Body of pancreas (tissue), 4 donors: ENCODE data around the gene GJA1. TPM values are rescaled to one million over a fixed set of nuclear protein-coding genes. Genes with fewer than 3 reads are reported as not detected.

Experiments
- ATAC-seq: fragments of 150-250 bp; one replicate; pipeline ENCODE4 v1.9.1; 2016
- DNase-seq, 4 donors: peaks; one replicate each; pipeline ENCODE4 v3.0.0-alpha.2; 2019
- H3K27ac ChIP-seq, 4 donors: fragments of 200-600 bp; sonication (generic); 1 replicate in 3 of 4; 2 replicates in 1 of 4; pipeline versions ENCODE4 v1.5.1 to v1.6.1; 2016 to 2019; ENCODE audit warnings: mild to moderate bottlenecking in 1 of 4, mixed read lengths in 1 of 4, moderate library complexity in 1 of 4
- H3K27me3 ChIP-seq, 2 donors: fragments of 200-600 bp; sonication (generic); one replicate each; pipeline ENCODE4 v1.6.0; 2016; ENCODE audit warnings: mild to moderate bottlenecking in 1 of 2
- H3K36me3 ChIP-seq, 2 donors: fragments of 200-600 bp; sonication (generic); replicated peaks in 1 of 2; 2 replicates each; pipeline ENCODE4 v1.5.1; 2016; ENCODE audit warnings: low read depth in 2 of 2; ENCODE audit not compliant: insufficient read depth in 1 of 2
- H3K4me1 ChIP-seq: fragments of 200-600 bp; sonication (generic); one replicate; pipeline ENCODE4 v1.6.0; 2016
- H3K4me3 ChIP-seq, 2 donors: fragments of 200-600 bp; sonication (generic); 1 replicate in 1 of 2; 2 replicates in 1 of 2; pipeline ENCODE4 v1.5.1; 2016 to 2019
- H3K9me3 ChIP-seq, 3 donors: fragments of 200-600 bp; sonication (generic); 1 replicate in 2 of 3; 2 replicates in 1 of 3; pipeline ENCODE4 v1.5.1; 2016
- POLR2A ChIP-seq, 3 donors: fragments of 450-650 bp; IDR thresholded peaks; one replicate each; pipeline ENCODE4 v1.6.1; 2016; ENCODE audit warnings: antibody characterized with exemption in 3 of 3, mild to moderate bottlenecking in 2 of 3
- WGBS, 2 donors: methylation state at CpG; one replicate each; pipeline ENCODE4 v1.1.5; 2017; 5-methylcytosine and 5-hydroxymethylcytosine counted together
- intact Hi-C: fragments of 100-400 bp; cut with DNase I; formaldehyde crosslinking; loops from one replicate; pipeline ENCODE4 v1.15.1; 2023
- total RNA-seq, 2 donors: library from RNA; depleted of rRNA; stranded (reverse); fragments of >200 nt; gene quantifications; one replicate each; pipeline ENCODE4 v1.1.0, GENCODE V29; 2016
- TF ChIP-seq, protein P1 (sequence below), 7 experiments: fragments of 450-650 bp in 4 of 7; fragments of 200-600 bp in 3 of 7; sonication (generic) in 3 of 7; IDR thresholded peaks; one replicate each; pipeline ENCODE4 v1.5.1; 2016 to 2019; ENCODE audit warnings: antibody characterized with exemption in 7 of 7

GJA1 gene
- total RNA-seq, 2 donors from 2014 or later: 8.2 to 14.8 TPM

DNA sequence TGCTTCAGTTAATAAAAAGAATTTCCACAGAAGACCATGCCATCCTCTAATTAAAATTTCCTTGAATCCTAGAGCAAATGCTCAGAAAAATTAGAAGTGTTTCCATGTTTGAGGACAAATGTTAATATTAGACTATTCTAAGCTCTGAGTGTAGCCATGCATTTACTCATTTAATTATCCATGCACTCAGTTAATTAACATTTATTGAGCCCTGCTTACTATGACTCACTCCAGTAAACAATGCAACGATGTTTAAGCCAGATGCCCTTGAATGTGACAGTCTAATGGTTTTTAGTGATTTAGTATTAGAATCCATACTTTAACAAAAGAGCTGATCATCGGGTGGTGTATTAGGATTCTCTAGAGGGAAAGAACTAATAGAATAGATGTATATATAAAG is 37.3 kb upstream of the GJA1 start:
- Histone ChIP-seq H3K27me3 (no peaks in the 10 kb centered on the region), H3K27ac (no peak overlapping the region), H3K36me3 (no peaks in the 10 kb centered on the region), H3K4me3 (no peak overlapping the region), H3K9me3 (no peaks in the 10 kb centered on the region), H3K4me1 (no peaks in the 10 kb centered on the region)
- ATAC-seq: no peak
- no peak for DNase-seq
- intact Hi-C loops: no loop called here
- WGBS, 2 donors: 51 to 55% methylated on average over 2 of the region's 2 CpGs
- TF ChIP-seq, protein P1, sequence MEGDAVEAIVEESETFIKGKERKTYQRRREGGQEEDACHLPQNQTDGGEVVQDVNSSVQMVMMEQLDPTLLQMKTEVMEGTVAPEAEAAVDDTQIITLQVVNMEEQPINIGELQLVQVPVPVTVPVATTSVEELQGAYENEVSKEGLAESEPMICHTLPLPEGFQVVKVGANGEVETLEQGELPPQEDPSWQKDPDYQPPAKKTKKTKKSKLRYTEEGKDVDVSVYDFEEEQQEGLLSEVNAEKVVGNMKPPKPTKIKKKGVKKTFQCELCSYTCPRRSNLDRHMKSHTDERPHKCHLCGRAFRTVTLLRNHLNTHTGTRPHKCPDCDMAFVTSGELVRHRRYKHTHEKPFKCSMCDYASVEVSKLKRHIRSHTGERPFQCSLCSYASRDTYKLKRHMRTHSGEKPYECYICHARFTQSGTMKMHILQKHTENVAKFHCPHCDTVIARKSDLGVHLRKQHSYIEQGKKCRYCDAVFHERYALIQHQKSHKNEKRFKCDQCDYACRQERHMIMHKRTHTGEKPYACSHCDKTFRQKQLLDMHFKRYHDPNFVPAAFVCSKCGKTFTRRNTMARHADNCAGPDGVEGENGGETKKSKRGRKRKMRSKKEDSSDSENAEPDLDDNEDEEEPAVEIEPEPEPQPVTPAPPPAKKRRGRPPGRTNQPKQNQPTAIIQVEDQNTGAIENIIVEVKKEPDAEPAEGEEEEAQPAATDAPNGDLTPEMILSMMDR (IDR thresholded peaks at IDR 0.05): no peak
- TF ChIP-seq POLR2A (IDR thresholded peaks at IDR 0.05): no peak

DNA sequence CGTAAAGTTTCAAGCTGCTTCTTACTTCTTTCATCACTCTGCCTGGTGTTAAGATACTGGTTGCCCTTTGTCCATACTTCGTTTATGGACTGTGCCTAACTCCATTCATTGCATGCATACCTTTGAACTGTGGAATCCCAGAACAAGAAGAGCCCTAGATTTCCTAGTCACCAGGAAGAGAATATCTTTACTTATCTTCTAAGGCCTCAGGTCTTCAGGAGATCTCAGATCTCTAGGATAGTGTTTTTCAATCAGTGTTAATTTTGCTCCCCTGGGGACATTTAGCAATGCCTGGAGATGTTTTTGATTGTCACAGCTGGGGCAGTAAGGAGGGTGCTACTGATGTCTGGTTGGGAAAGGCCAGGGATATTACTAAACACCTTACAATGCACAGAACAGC is 35.5 kb upstream of the GJA1 start:
- DNase-seq: no peak
- TF ChIP-seq, protein P1 (IDR thresholded peaks at IDR 0.05): no peak
- no peak for TF ChIP-seq POLR2A (IDR thresholded peaks at IDR 0.05)
- Histone ChIP-seq H3K27ac (no peak overlapping the region), H3K36me3 (no peaks in the 10 kb centered on the region), H3K4me1 (no peaks in the 10 kb centered on the region), H3K4me3 (no peak overlapping the region), H3K27me3 (no peaks in the 10 kb centered on the region), H3K9me3 (no peaks in the 10 kb centered on the region)
- no peak for ATAC-seq
- WGBS, 2 donors: 69 to 81% methylated on average over 2 of the region's 2 CpGs
- intact Hi-C loops: no loop called here

DNA sequence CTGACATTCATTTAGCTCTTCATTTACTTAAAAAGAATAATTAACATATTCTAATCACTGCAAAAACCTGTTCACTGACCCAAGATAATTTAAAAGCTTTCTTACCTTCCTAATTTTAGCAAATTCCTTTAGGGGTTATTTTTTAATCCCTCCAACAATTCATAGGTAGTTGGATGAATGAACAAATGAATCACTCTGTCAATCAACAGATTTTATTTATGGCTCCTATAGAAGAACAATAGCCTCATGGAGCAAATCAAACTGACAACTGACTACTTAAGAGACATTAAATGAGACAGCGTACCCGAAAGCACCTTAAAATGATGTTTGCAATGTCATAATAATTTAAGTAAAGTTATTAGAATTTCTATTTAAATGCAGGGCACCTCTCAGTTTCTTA is 31.5 kb upstream of the GJA1 start:
- no peak overlapping the region for H3K27ac ChIP-seq
- DNase-seq: no peak
- TF ChIP-seq, protein P1 (IDR thresholded peaks at IDR 0.05): no peak
- no peak for TF ChIP-seq POLR2A (IDR thresholded peaks at IDR 0.05)
- WGBS, 2 donors: 91% methylated on average over 2 of the region's 2 CpGs
- H3K4me3 ChIP-seq: no peak overlapping the region
- H3K36me3 ChIP-seq: no peaks in the 10 kb centered on the region
- intact Hi-C loops: no loop called here
- no peaks in the 10 kb centered on the region for H3K9me3 ChIP-seq
- no peak for ATAC-seq
- H3K4me1 ChIP-seq: no peaks in the 10 kb centered on the region
- H3K27me3 ChIP-seq: no peaks in the 10 kb centered on the region

DNA sequence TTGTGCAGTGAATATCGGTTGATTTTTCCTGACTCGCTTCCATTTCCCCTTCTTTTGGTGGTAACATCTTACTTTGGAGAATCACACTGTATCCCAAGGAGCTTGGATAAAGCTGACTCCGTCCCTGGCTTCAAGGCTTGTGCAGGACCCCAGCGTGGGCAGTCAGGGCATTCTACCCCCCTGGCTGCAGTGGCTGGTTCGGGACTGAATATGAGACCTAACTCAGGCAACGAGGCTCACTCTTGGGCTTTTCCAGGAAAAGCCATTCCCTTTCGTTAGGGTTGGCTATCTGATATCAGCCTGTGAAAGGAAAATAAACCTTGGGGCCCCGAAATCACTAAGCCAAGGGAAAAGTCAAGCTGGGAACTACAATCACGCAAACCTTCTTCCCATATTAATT is 30.1 kb upstream of the GJA1 start:
- Histone ChIP-seq H3K4me3 (no peak overlapping the region), H3K27ac (no peak overlapping the region), H3K27me3 (no peaks in the 10 kb centered on the region), H3K36me3 (no peaks in the 10 kb centered on the region), H3K4me1 (no peaks in the 10 kb centered on the region), H3K9me3 (no peaks in the 10 kb centered on the region)
- TF ChIP-seq, protein P1 (IDR thresholded peaks at IDR 0.05): no peak
- TF ChIP-seq POLR2A (IDR thresholded peaks at IDR 0.05): no peak
- intact Hi-C loops: no loop called here
- ATAC-seq: no peak
- WGBS, 2 donors: 47 to 55% methylated on average over 9 of the region's 9 CpGs
- DNase-seq: no peak

DNA sequence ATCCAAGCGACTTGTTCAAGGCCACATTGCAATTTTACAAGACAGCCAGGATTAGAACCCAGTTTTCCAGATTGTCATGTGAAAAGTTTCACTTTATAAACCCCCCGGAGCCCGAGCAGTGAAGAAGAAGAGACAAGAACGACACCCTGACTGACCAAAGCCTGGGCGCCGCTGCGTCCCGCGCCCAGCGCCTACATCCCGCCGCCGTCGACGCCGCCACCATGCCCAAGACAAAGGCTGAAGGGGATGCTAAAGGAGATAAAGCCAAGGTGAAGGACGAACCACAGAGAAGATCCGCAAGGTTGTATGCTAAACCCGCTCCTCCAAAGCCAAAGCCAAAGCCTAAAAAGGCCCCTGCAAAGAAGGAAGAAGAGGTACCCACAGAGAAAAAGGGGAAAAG is 27.1 kb upstream of the GJA1 start:
- no peak overlapping the region for H3K4me3 ChIP-seq
- H3K9me3 ChIP-seq: no peaks in the 10 kb centered on the region
- DNase-seq (no peak), ATAC-seq (no peak)
- H3K4me1 ChIP-seq: no peaks in the 10 kb centered on the region
- H3K36me3 ChIP-seq: no peaks in the 10 kb centered on the region
- no peak overlapping the region for H3K27ac ChIP-seq
- WGBS, 2 donors: 84 to 90% methylated on average over 19 of the region's 19 CpGs
- TF ChIP-seq POLR2A (IDR thresholded peaks at IDR 0.05): no peak
- TF ChIP-seq, protein P1 (IDR thresholded peaks at IDR 0.05): no peak
- H3K27me3 ChIP-seq: no peaks in the 10 kb centered on the region
- intact Hi-C loops: no loop called here
